H1 (cell line): ENCODE data around the gene CRYBG1. TPM values are rescaled to one million over a fixed set of nuclear protein-coding genes. Genes with fewer than 3 reads are reported as not detected.

ENCODE experiments used
- CTCF ChIA-PET: fragments of 300-600 bp; sonication (Branson Sonifier 250); formaldehyde crosslinking; loops from one replicate; lab custom pipeline; 2021; ENCODE audit not compliant: partially characterized antibody; lab: Charles Lee
- POLR2A ChIA-PET: fragments of 300-600 bp; sonication (Branson Sonifier 250); formaldehyde crosslinking; loops from one replicate; lab custom pipeline; 2021; ENCODE audit warnings: inconsistent platforms; ENCODE audit not compliant: partially characterized antibody; lab: Charles Lee
- DNase-seq, 2 experiments: peaks; one replicate each; pipeline versions ENCODE4 v3.0.0 to v3.0.0-alpha.2; 2010 to 2022; ENCODE audit warnings: low spot score in 2 of 2, low read depth in 1 of 2, mixed read lengths in 1 of 2
- FAIRE-seq: peaks from 2 replicates; lab custom pipeline; 2011; peaks lifted over from hg19 to GRCh38; lab: Jason Lieb, UNC
- H2AFZ ChIP-seq: 2 replicates; pipeline ENCODE4 v1.8.1; 2012; ENCODE audit warnings: low read length, inconsistent platforms
- H2AK5ac ChIP-seq: 2 replicates; pipeline ENCODE4 v1.6.1; 2013; ENCODE audit warnings: low read depth, low read length
- H2BK120ac ChIP-seq: replicated peaks from 2 replicates; pipeline ENCODE3; 2013; ENCODE audit warnings: low read depth, low read length, inconsistent platforms
- H2BK12ac ChIP-seq: 2 replicates; pipeline ENCODE4 v1.6.1; 2013; ENCODE audit warnings: low read depth, low read length
- H2BK15ac ChIP-seq: 2 replicates; pipeline ENCODE4 v1.6.1; 2013; ENCODE audit warnings: low read length
- H2BK20ac ChIP-seq: 2 replicates; pipeline ENCODE4 v1.6.1; 2013; ENCODE audit warnings: low read length
- H2BK5ac ChIP-seq: 2 replicates; pipeline ENCODE4 v1.6.1; 2013; ENCODE audit warnings: low read depth, low read length
- H3K14ac ChIP-seq: 2 replicates; pipeline ENCODE4 v1.6.1; 2013; ENCODE audit warnings: inconsistent platforms; ENCODE audit not compliant: insufficient read length
- H3K18ac ChIP-seq: 2 replicates; pipeline ENCODE4 v1.6.1; 2013; ENCODE audit warnings: low read length; ENCODE audit errors: extremely low read depth
- H3K23ac ChIP-seq: 2 replicates; pipeline ENCODE4 v1.6.1; 2013; ENCODE audit warnings: inconsistent platforms; ENCODE audit not compliant: insufficient read length
- H3K23me2 ChIP-seq: 2 replicates; pipeline ENCODE4 v1.6.1; 2013; ENCODE audit warnings: low read depth, low read length
- H3K27ac ChIP-seq: 2 replicates; pipeline ENCODE4 v1.6.1; 2011; ENCODE audit warnings: low read depth, low read length, inconsistent platforms
- H3K27me3 ChIP-seq, 4 experiments: replicated peaks in 1 of 4; 1 replicate in 1 of 4; 2 replicates in 3 of 4; pipeline versions ENCODE4 v1.6.1 to v1.8.1; 2011 to 2013; ENCODE audit warnings: low read length in 3 of 4, mild to moderate bottlenecking in 3 of 4, inconsistent platforms in 2 of 4, mixed read lengths in 2 of 4, moderate library complexity in 1 of 4; ENCODE audit not compliant: control insufficient read depth in 3 of 4, insufficient read depth in 3 of 4; ENCODE audit errors: extremely low read depth in 1 of 4
- H3K36me3 ChIP-seq, 4 experiments: 2 replicates each; pipeline versions ENCODE4 v1.6.1 to v1.8.1; 2011 to 2013; ENCODE audit warnings: mild to moderate bottlenecking in 4 of 4, low read length in 3 of 4, moderate library complexity in 2 of 4, control low read depth in 1 of 4, inconsistent platforms in 1 of 4; ENCODE audit not compliant: insufficient read depth in 4 of 4, control insufficient read depth in 2 of 4
- H3K4ac ChIP-seq: replicated peaks from 2 replicates; pipeline ENCODE3; 2013; ENCODE audit warnings: low read length, low read depth, mixed read lengths, inconsistent platforms; ENCODE audit not compliant: insufficient read length
- H3K4me1 ChIP-seq, 4 experiments: replicated peaks in 1 of 4; 1 replicate in 1 of 4; 2 replicates in 3 of 4; pipeline versions ENCODE4 v1.6.1 to v1.8.1; 2011 to 2013; ENCODE audit warnings: low read length in 3 of 4, inconsistent platforms in 2 of 4, mixed read lengths in 1 of 4; ENCODE audit not compliant: insufficient read depth in 4 of 4, control insufficient read depth in 3 of 4
- H3K4me2 ChIP-seq, 2 experiments: 2 replicates each; pipeline versions ENCODE4 v1.6.1 to v1.8.1; 2011 to 2013; ENCODE audit warnings: low read depth in 2 of 2, low read length in 2 of 2, control low read depth in 1 of 2, inconsistent platforms in 1 of 2, mild to moderate bottlenecking in 1 of 2; ENCODE audit not compliant: insufficient read depth in 1 of 2
- H3K4me3 ChIP-seq, 4 experiments: fragments of 200-600, 300-600 bp in 1 of 4; sonication (generic), shearing (Covaris generic), sonication (Bioruptor Twin) in 1 of 4; 2 replicates each; pipeline versions ENCODE4 v1.5.1 to v1.8.1; 2011 to 2016; ENCODE audit warnings: low read length in 4 of 4, low read depth in 3 of 4, control low read depth in 2 of 4, inconsistent platforms in 2 of 4, mild to moderate bottlenecking in 2 of 4, mixed read lengths in 1 of 4, moderate library complexity in 1 of 4; ENCODE audit not compliant: insufficient read depth in 2 of 4; ENCODE audit errors: extremely low read depth in 1 of 4
- H3K56ac ChIP-seq: replicated peaks from 2 replicates; pipeline ENCODE3; 2013; ENCODE audit warnings: low read depth, mild to moderate bottlenecking, mixed read lengths, low read length, inconsistent platforms; ENCODE audit not compliant: insufficient read length
- H3K79me1 ChIP-seq: 2 replicates; pipeline ENCODE4 v1.6.1; 2013; ENCODE audit warnings: low read depth, low read length, control low read depth
- H3K79me2 ChIP-seq, 2 experiments: 2 replicates each; pipeline versions ENCODE4 v1.6.1 to v1.8.1; 2012 to 2013; ENCODE audit warnings: low read length in 2 of 2, mild to moderate bottlenecking in 2 of 2, inconsistent platforms in 1 of 2; ENCODE audit not compliant: insufficient read depth in 2 of 2, control insufficient read depth in 1 of 2
- H3K9ac ChIP-seq, 4 experiments: replicated peaks in 1 of 4; 1 replicate in 1 of 4; 2 replicates in 3 of 4; pipeline versions ENCODE4 v1.6.1 to v1.8.1; 2011 to 2013; ENCODE audit warnings: low read depth in 3 of 4, low read length in 3 of 4, control low read depth in 2 of 4, mild to moderate bottlenecking in 2 of 4, moderate library complexity in 2 of 4, inconsistent platforms in 1 of 4; ENCODE audit errors: extremely low read depth in 1 of 4
- H3K9me3 ChIP-seq, 2 experiments: 2 replicates each; pipeline versions ENCODE4 v1.6.1 to v1.8.1; 2012 to 2013; ENCODE audit warnings: mild to moderate bottlenecking in 2 of 2, moderate library complexity in 2 of 2, control low read depth in 1 of 2, inconsistent platforms in 1 of 2, low read depth in 1 of 2, low read length in 1 of 2, mixed read lengths in 1 of 2; ENCODE audit not compliant: insufficient read depth in 2 of 2
- H4K20me1 ChIP-seq, 2 experiments: replicated peaks in 1 of 2; 2 replicates each; pipeline versions ENCODE3 to v1.8.1; 2011 to 2013; ENCODE audit warnings: inconsistent platforms in 2 of 2, low read length in 2 of 2, mild to moderate bottlenecking in 1 of 2; ENCODE audit not compliant: insufficient read depth in 2 of 2, control insufficient read depth in 1 of 2
- H4K5ac ChIP-seq: 2 replicates; pipeline ENCODE4 v1.6.1; 2013; ENCODE audit warnings: low read length, low read depth, mixed read lengths, inconsistent platforms; ENCODE audit not compliant: insufficient read length
- H4K8ac ChIP-seq: 2 replicates; pipeline ENCODE4 v1.8.0; 2013; ENCODE audit warnings: mild to moderate bottlenecking, moderate library complexity, low read length, inconsistent platforms; ENCODE audit not compliant: insufficient read depth; ENCODE audit errors: extremely low read depth
- H4K91ac ChIP-seq: replicated peaks from 2 replicates; pipeline ENCODE3; 2013; ENCODE audit warnings: low read length, mixed read lengths, inconsistent platforms; ENCODE audit not compliant: insufficient read length
- CTCF ChIP-seq, 3 experiments: IDR thresholded peaks; 1 replicate in 2 of 3; 2 replicates in 1 of 3; pipeline versions ENCODE4 v1.5.1 to v1.6.1; 2011; ENCODE audit warnings: low read length in 3 of 3, mild to moderate bottlenecking in 3 of 3, inconsistent platforms in 2 of 3, low read depth in 1 of 3, moderate library complexity in 1 of 3; ENCODE audit not compliant: insufficient read depth in 1 of 3; ENCODE audit errors: control extremely low read depth in 1 of 3
- JUN ChIP-seq: IDR thresholded peaks from 2 replicates; pipeline ENCODE4 v1.6.1; 2011; ENCODE audit warnings: low read depth, mild to moderate bottlenecking, improper control_type of control experiment, low read length
- KDM5A ChIP-seq: fragments of 200-600 bp; IDR thresholded peaks from 2 replicates; pipeline ENCODE4 v1.7.1; 2012; ENCODE audit warnings: mild to moderate bottlenecking, low read length, inconsistent platforms, mixed read lengths
- SIX5 ChIP-seq: IDR thresholded peaks from 2 replicates; pipeline ENCODE4 v1.6.1; 2011; ENCODE audit warnings: mild to moderate bottlenecking, low read depth, low read length
- WGBS, 2 experiments: shearing (Covaris generic) in 1 of 2; methylation state at CpG; one replicate each; pipeline versions ENCODE4 v1.1.6 to v1.1.7; 2013 to 2015; ENCODE audit warnings: low lambda C conversion rate in 2 of 2, mixed read lengths in 2 of 2, inconsistent platforms in 1 of 2, low coverage in 1 of 2, missing lambda C conversion rate in 1 of 2; ENCODE audit not compliant: insufficient replicate concordance in 2 of 2, insufficient coverage in 1 of 2, insufficient read length in 1 of 2; ENCODE audit errors: extremely low coverage in 1 of 2, missing lambda C conversion rate in 1 of 2; 5-methylcytosine and 5-hydroxymethylcytosine counted together
- polyA plus RNA-seq, 7 experiments: library from polyadenylated mRNA; depleted of rRNA in 3 of 7; stranded (reverse) in 5 of 7; unstranded in 2 of 7; fragments of >200 nt in 5 of 7; fragments of 200-250 nt in 2 of 7; gene quantifications; 1 replicate in 5 of 7; 2 replicates in 1 of 7; 4 replicates in 1 of 7; pipeline versions ENCODE4 v1.2.1 to v1.2.3, GENCODE V29; 2011 to 2013; ENCODE audit warnings: missing spikeins in 2 of 7, mixed read lengths in 2 of 7
- total RNA-seq: library from RNA; stranded (reverse); fragmentation: NEBNext Ultra II Directional; extraction: Animal tissue kit (Norgen Biotek cat#: 25700); gene quantifications from 2 replicates; pipeline ENCODE4 v1.2.1, GENCODE V29; 2021

CRYBG1 gene
- total and polyA plus RNA-seq, 2 of the 8 experiments (the other 6 are each of a cell fraction or from before 2014, with no cell fraction given): 2.2 to 11.6 TPM

GRCh38 chr6:106324726-106325335 is 35.7 kb upstream of the CRYBG1 start:
- ChIA-PET CTCF (interaction anchor here (1.4 kb wide), 1 partner anchor 10 kb away, joined by 4 read pairs; no protein-coding TSS in a partner anchor), POLR2A (interaction anchor here (0.7 to 1.7 kb wide), 6 partner anchors 10 to 791 kb away, joined by 3 to 7 read pairs (median 4); partner anchors contain the start of gene BEND3)
- Histone ChIP-seq H2AK5ac (no peak overlapping the region), H3K4me3 (peak overlapping the region; percentile 73 to 94 (median 90)), H3K27me3 (no peaks in the 10 kb centered on the region; a peak in 2 of 7 replicates), H2BK15ac (no peak overlapping the region), H2BK5ac (no peak overlapping the region), H2AFZ (no peak overlapping the region), H3K9ac (peak overlapping the region; percentile 57 to 82 (median 78)), H2BK12ac (no peak overlapping the region), H4K20me1 (peaks cover 2 to 4% of the 10 kb centered on the region in 2 experiments), H3K4ac (no peak overlapping the region), H3K9me3 (no peaks in the 10 kb centered on the region), H3K36me3 (no peaks in the 10 kb centered on the region), H3K4me2 (peak overlapping the region; percentile 58 to 72), H4K91ac (peak overlapping the region; percentile 44), H4K8ac (peak overlapping the region; percentile 57), H3K23ac (no peak overlapping the region), H3K4me1 (peaks cover 0 to 6% (median 0%) of the 10 kb centered on the region in 4 experiments; a peak in 2 of 7 replicates), H2BK20ac (no peak overlapping the region), H3K27ac (peak overlapping the region; percentile 92), H4K5ac (peak overlapping the region; percentile 60), H3K23me2 (no peaks in the 10 kb centered on the region; the same call in 1 of the 2 replicates), H3K56ac (no peak overlapping the region), H3K79me1 (peaks cover 7% of the 10 kb centered on the region), H2BK120ac (no peak overlapping the region), H3K79me2 (peaks cover 16 to 51% of the 10 kb centered on the region in 2 experiments), H3K18ac (peak overlapping the region; percentile 61), H3K14ac (no peak overlapping the region)
- TF ChIP-seq CTCF (IDR thresholded peaks at IDR 0.05; ENCODE audit: control extremely low read depth in 1 of 3, insufficient read depth in 1 of 3, low read depth in 1 of 3, low read length in 3 of 3): no peak
- no peak for TF ChIP-seq JUN
- TF ChIP-seq SIX5: no peak
- no peak for TF ChIP-seq KDM5A
- FAIRE-seq (no peak), DNase-seq (no peak)
- WGBS, 2 experiments: 9% methylated on average over 9 of the region's 9 CpGs; no CpG with 5 or more reads in 1 of the 2 experiments
